ENCODE results near the gene KIRREL1. TPM values are rescaled to one million over a fixed set of nuclear protein-coding genes. Genes with fewer than 3 reads are reported as not detected.

KIRREL1 gene
- total and polyA plus RNA-seq, 7 donors: 0.92 to 57.0 (median 29.0) TPM

DNA sequence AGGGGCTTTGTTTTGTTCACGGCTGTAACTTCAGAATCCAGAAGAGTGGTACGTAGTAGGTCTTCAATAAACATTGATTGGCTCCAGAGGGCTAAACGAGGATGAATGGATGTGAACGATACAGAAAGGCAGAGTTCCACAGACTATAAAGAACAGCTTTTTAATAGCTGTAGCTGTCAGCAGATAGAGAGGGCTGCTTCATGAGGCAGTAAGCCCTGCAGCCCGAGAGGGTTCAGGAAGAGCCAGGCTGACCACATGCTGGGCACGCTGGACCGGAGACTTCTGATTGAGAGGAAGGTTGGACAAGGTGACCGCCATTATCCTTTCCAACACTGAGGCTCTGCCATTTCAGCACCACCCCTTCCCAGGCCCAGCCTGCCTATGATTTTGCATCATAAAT is 45.3 kb downstream of the KIRREL1 start:
- Histone ChIP-seq H3K36me3 (no peaks in the 10 kb centered on the region), H3K27ac (peak overlapping the region in 2 of 4 donors; percentile 1 to 9), H3K9me3 (no peaks in the 10 kb centered on the region), H3K4me1 (peaks cover 0 to 55% (median 53%) of the 10 kb centered on the region in 4 donors), H3K27me3 (no peaks in the 10 kb centered on the region), H3K4me3 (no peak overlapping the region)
- TF ChIP-seq, protein P1, sequence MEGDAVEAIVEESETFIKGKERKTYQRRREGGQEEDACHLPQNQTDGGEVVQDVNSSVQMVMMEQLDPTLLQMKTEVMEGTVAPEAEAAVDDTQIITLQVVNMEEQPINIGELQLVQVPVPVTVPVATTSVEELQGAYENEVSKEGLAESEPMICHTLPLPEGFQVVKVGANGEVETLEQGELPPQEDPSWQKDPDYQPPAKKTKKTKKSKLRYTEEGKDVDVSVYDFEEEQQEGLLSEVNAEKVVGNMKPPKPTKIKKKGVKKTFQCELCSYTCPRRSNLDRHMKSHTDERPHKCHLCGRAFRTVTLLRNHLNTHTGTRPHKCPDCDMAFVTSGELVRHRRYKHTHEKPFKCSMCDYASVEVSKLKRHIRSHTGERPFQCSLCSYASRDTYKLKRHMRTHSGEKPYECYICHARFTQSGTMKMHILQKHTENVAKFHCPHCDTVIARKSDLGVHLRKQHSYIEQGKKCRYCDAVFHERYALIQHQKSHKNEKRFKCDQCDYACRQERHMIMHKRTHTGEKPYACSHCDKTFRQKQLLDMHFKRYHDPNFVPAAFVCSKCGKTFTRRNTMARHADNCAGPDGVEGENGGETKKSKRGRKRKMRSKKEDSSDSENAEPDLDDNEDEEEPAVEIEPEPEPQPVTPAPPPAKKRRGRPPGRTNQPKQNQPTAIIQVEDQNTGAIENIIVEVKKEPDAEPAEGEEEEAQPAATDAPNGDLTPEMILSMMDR (IDR thresholded peaks at IDR 0.05): no peak
- TF ChIP-seq EP300 (IDR thresholded peaks at IDR 0.05): no peak
- no peak for TF ChIP-seq POLR2AphosphoS5 (IDR thresholded peaks at IDR 0.05)
- no peak for TF ChIP-seq POLR2A (IDR thresholded peaks at IDR 0.05)
- WGBS, 2 donors: 88 to 90% methylated on average over 8 of the region's 8 CpGs
- intact Hi-C loops (cut with DNase I): loop anchor here (5.0 kb wide), 1 partner anchor 49 kb away; no protein-coding TSS in a partner anchor
- no peak for DNase-seq

DNA sequence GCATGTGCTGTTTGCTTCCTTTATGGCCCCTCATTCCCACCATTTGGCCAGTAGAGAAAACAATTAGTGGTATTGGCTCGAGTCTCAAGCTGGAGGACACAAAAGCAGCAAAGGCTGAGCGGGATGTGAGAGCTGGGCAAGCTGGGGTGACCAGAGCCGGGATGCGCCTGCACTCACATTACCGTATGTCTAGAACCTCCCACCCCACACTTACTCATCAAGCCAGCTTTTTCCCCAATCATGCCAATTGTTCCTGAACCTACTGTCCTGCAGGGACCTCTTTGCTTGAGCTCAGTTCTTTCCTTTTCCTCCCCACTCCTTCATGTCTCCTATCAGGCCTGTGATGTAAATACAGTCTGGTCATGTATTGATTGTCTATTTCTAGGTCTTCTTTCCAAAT is 45.9 kb downstream of the KIRREL1 start:
- Histone ChIP-seq H3K4me3 (no peak overlapping the region), H3K4me1 (peaks cover 0 to 61% (median 58%) of the 10 kb centered on the region in 4 donors), H3K27me3 (no peaks in the 10 kb centered on the region), H3K27ac (no peak overlapping the region), H3K36me3 (no peaks in the 10 kb centered on the region), H3K9me3 (no peaks in the 10 kb centered on the region)
- 60 to 64% methylated on average over 5 of the region's 5 CpGs for WGBS, 2 donors
- intact Hi-C loops (cut with DNase I): loop anchor here (5.0 kb wide), 1 partner anchor 48 kb away; no protein-coding TSS in a partner anchor
- DNase-seq: no peak
- TF ChIP-seq POLR2A (IDR thresholded peaks at IDR 0.05) (no peak), POLR2AphosphoS5 (IDR thresholded peaks at IDR 0.05) (no peak)
- TF ChIP-seq, protein P1 (IDR thresholded peaks at IDR 0.05): no peak

DNA sequence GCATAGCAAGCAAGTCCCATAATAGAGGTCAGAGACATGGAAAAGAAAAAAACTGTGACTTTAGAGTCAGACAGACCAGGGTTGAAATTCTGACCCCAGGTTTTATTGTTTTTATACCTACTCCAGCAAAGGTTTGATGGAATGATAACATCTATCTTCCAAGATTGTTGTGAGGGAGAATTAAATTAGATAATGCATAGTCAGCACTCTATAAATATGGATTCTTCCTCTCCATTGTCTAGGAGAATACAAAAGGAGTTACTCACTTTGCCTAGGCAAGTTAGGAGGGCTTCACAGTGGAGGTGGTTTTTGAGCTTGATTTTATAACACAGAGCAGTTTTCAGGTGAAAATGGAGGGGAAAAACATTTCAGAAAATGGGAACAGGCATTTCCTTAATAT is 46.9 kb downstream of the KIRREL1 start:
- TF ChIP-seq POLR2A (IDR thresholded peaks at IDR 0.05) (no peak), EP300 (IDR thresholded peaks at IDR 0.05) (no peak), POLR2AphosphoS5 (IDR thresholded peaks at IDR 0.05) (no peak)
- TF ChIP-seq, protein P1 (IDR thresholded peaks at IDR 0.05): no peak
- H3K4me1 ChIP-seq: peaks cover 0 to 69% (median 64%) of the 10 kb centered on the region in 4 donors
- no peaks in the 10 kb centered on the region for H3K27me3 ChIP-seq
- no peak overlapping the region for H3K27ac ChIP-seq
- DNase-seq: no peak
- H3K4me3 ChIP-seq: no peak overlapping the region
- no peaks in the 10 kb centered on the region for H3K9me3 ChIP-seq
- no peaks in the 10 kb centered on the region for H3K36me3 ChIP-seq
- intact Hi-C loops (cut with DNase I): no loop called here

DNA sequence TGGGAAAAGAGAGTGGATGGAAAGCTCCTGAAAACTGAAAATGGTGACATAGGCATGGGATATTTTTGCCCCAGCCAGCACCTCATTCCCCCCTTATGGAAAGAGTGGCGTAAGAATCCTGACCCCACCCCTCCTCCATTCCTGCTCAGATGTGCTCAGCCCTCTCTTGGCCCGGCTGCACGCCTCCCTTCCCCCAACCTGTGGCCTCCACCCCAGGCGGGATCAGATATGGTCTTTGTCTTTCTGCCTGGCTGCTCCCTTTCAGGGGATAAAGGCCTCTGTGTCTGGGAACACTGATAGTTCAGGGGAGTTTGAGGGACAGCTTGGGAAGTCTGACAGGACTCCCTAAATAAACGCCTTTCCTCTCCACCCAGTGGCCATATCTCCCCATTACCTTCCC is 49.8 kb downstream of the KIRREL1 start:
- TF ChIP-seq EP300 (IDR thresholded peaks at IDR 0.05): no peak
- TF ChIP-seq POLR2A (IDR thresholded peaks at IDR 0.05): no peak
- TF ChIP-seq POLR2AphosphoS5 (IDR thresholded peaks at IDR 0.05): no peak
- TF ChIP-seq, protein P1 (IDR thresholded peaks at IDR 0.05): no peak
- Histone ChIP-seq H3K27me3 (no peaks in the 10 kb centered on the region), H3K27ac (no peak overlapping the region), H3K4me1 (peaks cover 0 to 69% (median 64%) of the 10 kb centered on the region in 4 donors), H3K36me3 (no peaks in the 10 kb centered on the region), H3K9me3 (no peaks in the 10 kb centered on the region), H3K4me3 (no peak overlapping the region)
- DNase-seq: no peak
- 76 to 83% methylated on average over 5 of the region's 5 CpGs for WGBS, 2 donors
- intact Hi-C loops (cut with DNase I): no loop called here

DNA sequence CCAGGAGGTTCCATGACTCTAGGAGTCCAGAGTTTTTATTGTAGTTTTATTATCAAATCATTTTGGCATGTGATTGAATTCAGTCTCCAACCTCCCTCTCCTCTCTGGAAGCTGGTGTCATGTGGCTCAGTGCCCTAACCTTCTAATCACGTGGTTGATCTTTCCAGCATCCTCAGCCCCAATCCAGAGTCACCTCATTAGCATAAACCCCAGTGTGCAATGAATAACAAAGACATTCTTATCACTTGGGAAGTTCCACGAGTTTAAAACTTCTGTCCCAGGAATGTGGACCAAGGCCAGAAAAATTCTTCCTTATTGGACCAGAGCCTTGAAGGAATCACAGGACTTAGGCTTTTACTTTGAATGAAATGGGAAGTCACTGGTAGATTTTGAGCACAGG is 52.2 kb downstream of the KIRREL1 start:
- Histone ChIP-seq H3K36me3 (no peaks in the 10 kb centered on the region), H3K4me3 (no peak overlapping the region), H3K4me1 (peaks cover 0 to 74% (median 62%) of the 10 kb centered on the region in 4 donors), H3K27ac (no peak overlapping the region), H3K27me3 (no peaks in the 10 kb centered on the region), H3K9me3 (no peaks in the 10 kb centered on the region)
- TF ChIP-seq POLR2A (IDR thresholded peaks at IDR 0.05) (no peak), POLR2AphosphoS5 (IDR thresholded peaks at IDR 0.05) (no peak), EP300 (IDR thresholded peaks at IDR 0.05) (no peak)
- TF ChIP-seq, protein P1 (IDR thresholded peaks at IDR 0.05): no peak
- WGBS, 2 donors: 5 to 48% methylated on average over 2 of the region's 2 CpGs
- intact Hi-C loops (cut with DNase I): no loop called here
- DNase-seq: no peak
